Ectodermal cell (in vitro differentiated cells): ENCODE data around the gene LENG8.

Experiments used
- H3K27ac ChIP-seq: 2 replicates; pipeline ENCODE4 v1.7.0; 2013; ENCODE audit warnings: mild to moderate bottlenecking, low read depth, low read length; ENCODE audit not compliant: insufficient read depth, poor library complexity, severe bottlenecking
- H3K27me3 ChIP-seq: 2 replicates; pipeline ENCODE4 v1.7.0; 2013; ENCODE audit warnings: mild to moderate bottlenecking, low read length; ENCODE audit not compliant: insufficient read depth, control insufficient read depth, poor library complexity, severe bottlenecking
- H3K36me3 ChIP-seq: one replicate; pipeline ENCODE4 v1.7.0; 2013; ENCODE audit warnings: low read length; ENCODE audit not compliant: control insufficient read depth, insufficient read depth
- H3K4me1 ChIP-seq: one replicate; pipeline ENCODE4 v1.7.0; 2013; ENCODE audit warnings: low read length; ENCODE audit not compliant: control insufficient read depth, insufficient read depth
- H3K4me3 ChIP-seq: 2 replicates; pipeline ENCODE4 v1.7.0; 2013; ENCODE audit warnings: low read depth, low read length, control low read depth; ENCODE audit not compliant: insufficient read depth
- H3K9me3 ChIP-seq: 2 replicates; pipeline ENCODE4 v1.7.0; 2013; ENCODE audit warnings: mild to moderate bottlenecking, low read length, moderate library complexity; ENCODE audit not compliant: control insufficient read depth
- WGBS, 2 experiments: methylation state at CpG; one replicate each; pipeline ENCODE4 v1.1.7; 2013; ENCODE audit warnings: missing lambda C conversion rate in 2 of 2; 5-methylcytosine and 5-hydroxymethylcytosine counted together

Gene LENG8

DNA sequence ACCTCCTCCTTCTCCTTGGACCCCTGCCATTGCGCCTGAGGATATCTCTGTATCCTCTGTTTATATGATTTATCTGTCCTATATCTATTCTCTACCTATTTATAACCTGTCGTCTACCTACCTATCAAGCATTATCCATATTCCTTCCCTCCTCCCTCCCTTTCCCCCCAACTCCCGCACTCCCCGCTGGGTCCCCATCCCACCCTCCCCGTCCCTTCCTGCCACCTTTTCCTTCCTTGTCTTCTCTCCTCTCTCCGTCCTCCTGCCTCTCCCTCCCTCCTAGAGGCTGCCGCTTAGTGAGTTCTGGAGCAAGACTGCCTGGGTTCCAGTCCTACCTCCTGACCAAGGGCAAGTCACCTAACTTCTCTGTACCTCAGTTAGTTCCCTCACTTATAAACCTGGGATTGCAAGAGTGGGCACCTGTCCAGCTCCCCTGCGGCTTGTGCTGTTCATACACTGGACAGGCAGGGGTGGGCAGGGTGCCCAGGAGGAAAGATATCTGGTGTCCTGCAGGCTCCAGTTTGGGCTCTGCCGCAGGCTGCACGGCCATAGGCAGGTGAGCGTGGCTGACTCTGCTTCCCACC is 17.7 kb upstream of the LENG8 start:
- Histone ChIP-seq H3K27ac (no peak overlapping the region), H3K4me3 (no peak overlapping the region), H3K9me3 (no peaks in the 10 kb centered on the region), H3K4me1 (peaks cover 31% of the 10 kb centered on the region), H3K27me3 (no peaks in the 10 kb centered on the region), H3K36me3 (peaks cover 9% of the 10 kb centered on the region)
- 86 to 92% methylated on average over 11 of the region's 11 CpGs for WGBS, 2 experiments

DNA sequence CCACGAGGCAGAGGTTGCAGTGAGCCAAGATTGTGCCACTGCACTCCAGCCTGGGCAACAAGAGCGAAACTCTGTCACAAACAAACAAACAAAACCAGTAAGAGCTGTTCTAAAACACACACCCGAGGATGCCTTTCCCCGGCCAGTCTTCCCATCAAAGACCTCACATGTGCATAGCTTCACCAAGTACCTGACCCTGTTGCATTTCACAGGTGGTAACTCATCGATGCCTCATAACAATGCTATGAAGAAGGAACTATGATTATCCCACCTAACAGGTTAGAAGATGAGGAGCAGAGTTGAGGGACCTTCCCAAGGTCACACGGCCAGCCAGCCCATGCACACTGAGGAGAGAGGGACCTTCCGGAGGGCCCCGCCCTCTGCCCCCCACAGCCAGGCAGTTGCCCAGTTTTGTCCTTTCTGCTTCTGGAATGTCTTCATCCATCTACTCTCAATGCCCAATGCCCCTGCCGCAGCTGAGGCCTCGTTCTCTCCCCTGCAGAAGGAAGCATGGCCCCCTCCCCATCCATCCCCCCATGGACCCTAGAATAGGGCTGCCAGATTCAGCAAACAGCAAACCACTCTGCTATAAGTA is 16.8 kb upstream of the LENG8 start:
- no peak overlapping the region for H3K4me3 ChIP-seq
- H3K27ac ChIP-seq, result no peak overlapping the region
- WGBS, 2 experiments, result 78 to 81% methylated on average over 10 of the region's 10 CpGs
- no peaks in the 10 kb centered on the region for H3K9me3 ChIP-seq
- peaks cover 37% of the 10 kb centered on the region for H3K4me1 ChIP-seq
- H3K27me3 ChIP-seq, result no peaks in the 10 kb centered on the region
- peaks cover 4% of the 10 kb centered on the region for H3K36me3 ChIP-seq

DNA sequence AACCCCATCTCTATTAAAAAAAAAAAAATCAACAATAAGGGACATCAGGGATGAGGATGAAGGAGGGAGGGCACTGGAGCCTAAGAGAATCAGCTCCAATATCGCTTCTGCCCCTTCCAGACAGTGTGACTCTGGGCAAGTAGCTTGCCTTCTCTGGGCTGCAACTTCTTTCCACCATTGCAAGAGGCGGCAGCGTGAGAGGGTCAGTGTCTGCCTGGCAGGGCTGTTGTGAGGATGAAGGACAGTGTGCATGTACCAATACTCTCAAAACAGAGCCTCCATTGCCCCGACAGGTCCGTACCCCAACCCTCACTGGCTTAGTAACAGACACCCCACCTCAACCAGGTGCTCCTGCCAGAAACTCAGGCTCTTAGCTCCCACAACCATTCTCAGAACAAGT is 15.3 kb upstream of the LENG8 start:
- Histone ChIP-seq H3K4me3 (no peak overlapping the region), H3K27ac (no peak overlapping the region), H3K9me3 (no peaks in the 10 kb centered on the region), H3K27me3 (no peaks in the 10 kb centered on the region), H3K4me1 (peaks cover 37% of the 10 kb centered on the region), H3K36me3 (peaks cover 4% of the 10 kb centered on the region)
- 91 to 95% methylated on average over 5 of the region's 5 CpGs for WGBS, 2 experiments

DNA sequence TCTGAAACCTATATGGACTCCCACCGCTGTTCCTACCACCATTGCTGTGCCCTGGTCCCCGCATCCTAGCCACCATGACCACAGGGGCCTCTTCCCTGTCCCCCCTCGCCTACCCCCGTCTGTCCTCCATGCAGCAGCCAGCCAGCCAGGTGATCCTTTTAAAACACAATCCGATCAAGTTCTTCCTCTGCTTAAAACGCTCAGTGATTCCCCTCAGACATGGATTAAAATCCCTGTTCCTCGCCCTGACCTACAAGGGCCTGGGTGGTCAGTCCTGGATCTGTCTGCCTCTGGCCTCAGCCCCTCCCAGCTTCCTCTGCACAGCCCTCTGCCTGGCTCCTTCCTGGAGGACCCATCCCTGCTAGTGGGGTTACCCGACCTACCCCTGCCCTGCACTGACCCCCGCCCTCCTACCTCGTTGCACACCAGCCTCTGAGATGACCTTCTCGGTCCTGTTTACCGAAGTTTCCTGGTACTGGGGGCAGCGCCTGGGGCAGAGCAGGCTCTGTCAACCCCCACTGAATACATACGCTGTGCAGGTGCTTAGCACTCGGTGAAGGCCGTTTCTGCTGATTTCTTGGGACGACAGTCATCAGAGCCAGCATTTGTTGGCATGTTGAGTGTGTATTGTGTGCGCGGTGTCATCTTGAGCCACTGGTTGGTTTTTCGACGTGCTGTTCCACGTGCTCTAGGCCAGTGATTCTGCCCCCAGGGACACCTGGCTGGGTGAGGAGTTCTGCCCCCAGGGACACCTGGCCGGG is 14.7 kb upstream of the LENG8 start:
- peaks cover 39% of the 10 kb centered on the region for H3K4me1 ChIP-seq
- H3K36me3 ChIP-seq, result peaks cover 4% of the 10 kb centered on the region
- H3K9me3 ChIP-seq, result no peaks in the 10 kb centered on the region
- no peak overlapping the region for H3K27ac ChIP-seq
- H3K27me3 ChIP-seq, result no peaks in the 10 kb centered on the region
- WGBS, 2 experiments, result 90 to 91% methylated on average over 23 of the region's 23 CpGs
- no peak overlapping the region for H3K4me3 ChIP-seq

DNA sequence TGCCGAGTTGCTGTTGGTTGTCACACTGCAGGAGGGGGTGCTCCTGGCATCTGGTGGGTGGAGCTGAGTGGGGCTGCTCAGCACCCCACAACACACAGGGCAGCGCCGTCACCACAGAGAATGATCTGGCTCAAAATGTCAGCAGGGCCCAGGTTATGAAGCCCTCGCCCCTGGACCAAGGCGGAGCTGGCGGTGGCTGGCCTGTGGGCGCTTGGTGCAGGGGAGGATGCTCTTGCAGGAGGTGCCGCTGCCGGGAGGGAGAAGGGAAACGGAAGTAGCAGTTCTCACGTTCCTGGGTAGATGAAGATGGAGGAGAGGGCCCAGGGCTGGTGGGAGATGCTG is 14.2 kb upstream of the LENG8 start:
- peaks cover 4% of the 10 kb centered on the region for H3K36me3 ChIP-seq
- no peak overlapping the region for H3K4me3 ChIP-seq
- no peaks in the 10 kb centered on the region for H3K9me3 ChIP-seq
- 83 to 86% methylated on average over 11 of the region's 11 CpGs for WGBS, 2 experiments
- H3K27me3 ChIP-seq, result no peaks in the 10 kb centered on the region
- H3K4me1 ChIP-seq, result peaks cover 37% of the 10 kb centered on the region
- no peak overlapping the region for H3K27ac ChIP-seq

DNA sequence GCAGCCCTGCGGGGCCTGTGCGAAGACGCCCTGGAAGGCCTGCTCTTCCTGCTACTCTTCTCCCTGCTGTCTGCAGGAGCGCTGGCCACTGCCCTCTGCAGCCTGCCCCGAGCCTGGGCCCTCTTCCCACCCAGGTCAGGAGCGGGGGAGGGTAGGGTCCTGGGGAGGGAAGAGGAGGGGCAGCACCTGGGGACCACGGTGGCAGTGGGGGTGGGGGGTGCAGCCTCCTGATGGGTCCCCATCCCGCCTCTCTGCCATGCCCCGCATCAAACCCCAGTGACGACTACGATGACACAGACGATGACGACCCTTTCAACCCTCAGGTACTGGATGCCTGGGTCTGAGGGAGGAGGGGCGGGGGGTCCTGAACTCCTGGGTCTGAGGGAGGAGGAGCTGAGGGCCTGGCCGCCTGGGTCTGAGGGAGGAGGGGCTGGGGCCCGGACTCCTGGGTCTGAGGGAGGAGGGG is 13.4 kb upstream of the LENG8 start:
- Histone ChIP-seq H3K4me3 (no peak overlapping the region), H3K27me3 (no peaks in the 10 kb centered on the region), H3K9me3 (no peaks in the 10 kb centered on the region), H3K27ac (peak overlapping the region; percentile 32), H3K4me1 (peaks cover 35% of the 10 kb centered on the region), H3K36me3 (peaks cover 4% of the 10 kb centered on the region)
- 47 to 49% methylated on average over 16 of the region's 16 CpGs for WGBS, 2 experiments

DNA sequence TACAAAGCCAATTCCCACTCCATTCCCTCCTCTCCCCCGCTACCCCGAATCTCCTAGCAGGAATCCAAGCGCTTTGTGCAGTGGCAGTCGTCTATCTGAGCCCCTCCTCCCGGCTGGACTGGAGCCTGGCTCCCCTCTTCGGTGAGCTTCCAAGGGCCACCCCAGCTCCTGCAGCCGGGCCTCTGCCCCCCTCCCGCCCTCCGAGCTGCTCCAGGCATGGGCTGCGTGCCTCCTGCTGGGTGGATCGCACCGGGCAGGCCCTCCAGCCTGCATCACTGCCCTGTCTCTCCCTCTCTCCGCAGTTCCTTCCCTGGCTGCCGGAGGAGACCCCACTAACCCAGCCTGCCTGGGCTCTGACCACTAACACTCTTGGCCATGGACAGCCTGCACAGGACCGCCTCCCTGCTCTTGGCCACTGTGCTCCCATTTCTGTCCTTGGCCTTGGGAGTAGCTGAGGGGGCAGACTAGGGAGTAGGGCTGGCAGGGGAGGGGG is 12.9 kb upstream of the LENG8 start:
- WGBS, 2 experiments, result 24 to 26% methylated on average over 15 of the region's 15 CpGs
- Histone ChIP-seq H3K4me1 (peaks cover 35% of the 10 kb centered on the region), H3K9me3 (no peaks in the 10 kb centered on the region), H3K4me3 (no peak overlapping the region), H3K36me3 (peaks cover 4% of the 10 kb centered on the region), H3K27me3 (no peaks in the 10 kb centered on the region), H3K27ac (peak overlapping the region; percentile 32)

DNA sequence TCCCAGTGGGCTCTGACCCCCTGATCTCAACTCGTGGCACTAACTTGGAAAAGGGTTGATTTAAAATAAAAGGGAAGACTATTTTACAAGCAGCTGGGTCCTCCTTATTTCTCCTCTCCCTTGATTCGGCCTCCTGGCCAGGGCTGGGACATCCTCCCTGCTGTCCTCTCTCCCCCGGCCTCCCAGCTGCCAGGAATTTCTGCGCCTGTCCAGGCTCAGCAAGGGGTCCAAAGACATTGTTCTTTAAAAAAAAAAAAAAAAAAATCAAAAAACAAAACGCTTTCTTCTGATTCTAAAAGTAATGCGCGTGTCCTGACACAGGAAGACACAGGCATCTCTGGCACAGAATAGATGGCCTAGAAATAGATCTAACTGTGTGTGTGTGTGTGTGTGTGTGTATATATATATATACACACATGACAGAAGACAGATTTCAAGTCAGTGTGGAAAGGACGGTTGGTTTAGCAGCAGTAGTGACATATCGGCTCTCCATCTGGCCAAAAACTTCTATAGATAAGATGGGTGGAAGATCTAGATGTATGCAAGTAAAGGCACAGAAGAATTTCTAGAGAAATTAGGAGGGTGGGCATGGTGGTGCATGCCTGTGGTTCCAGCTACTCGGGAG is 12.3 kb upstream of the LENG8 start:
- peak overlapping the region; percentile 11 for H3K27ac ChIP-seq
- no peaks in the 10 kb centered on the region for H3K27me3 ChIP-seq
- peaks cover 35% of the 10 kb centered on the region for H3K4me1 ChIP-seq
- H3K36me3 ChIP-seq, result peaks cover 4% of the 10 kb centered on the region
- H3K9me3 ChIP-seq, result no peaks in the 10 kb centered on the region
- WGBS, 2 experiments, result 72 to 80% methylated on average over 8 to 9 of the region's 10 CpGs
- H3K4me3 ChIP-seq, result no peak overlapping the region

DNA sequence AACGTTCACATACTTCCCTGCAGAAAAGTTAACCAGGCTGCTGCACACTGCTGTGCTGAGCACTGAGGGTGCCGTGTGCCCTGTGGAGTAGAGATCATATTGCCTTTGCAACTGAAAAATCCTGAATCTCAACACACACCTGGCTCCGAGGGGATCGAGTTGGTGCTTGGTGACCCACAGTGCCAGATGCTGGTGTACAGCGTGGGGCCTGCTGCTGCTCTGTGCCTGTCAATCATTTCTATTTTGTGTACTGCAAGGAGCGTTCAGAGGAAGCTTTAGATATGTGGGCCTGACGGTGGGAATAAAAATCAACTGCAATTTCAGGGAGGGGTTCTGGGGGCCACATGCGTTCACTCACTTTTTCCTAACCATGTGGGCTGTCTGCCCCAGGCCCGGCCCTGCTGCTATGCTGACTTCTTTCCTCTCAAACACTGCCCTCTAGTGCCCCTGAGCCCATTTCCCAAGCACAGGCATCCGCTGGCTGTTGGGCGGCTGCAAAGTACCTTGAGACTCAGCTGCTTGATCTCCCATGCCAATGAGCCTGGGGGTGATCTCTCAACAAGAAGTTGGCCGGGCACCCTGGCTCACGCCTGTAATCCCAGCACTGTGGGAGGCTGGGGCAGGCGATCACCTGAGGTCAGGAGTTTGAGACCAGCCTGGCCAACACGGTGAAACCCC is 9.7 kb upstream of the LENG8 start:
- Histone ChIP-seq H3K27ac (no peak overlapping the region), H3K27me3 (no peaks in the 10 kb centered on the region), H3K36me3 (no peaks in the 10 kb centered on the region), H3K4me3 (no peak overlapping the region), H3K4me1 (peaks cover 33% of the 10 kb centered on the region), H3K9me3 (no peaks in the 10 kb centered on the region)
- WGBS, 2 experiments, result 53 to 55% methylated on average over 15 of the region's 15 CpGs
